Myocyte (in vitro differentiated cells): ENCODE measurements around the gene KCNV2. TPM values are rescaled to one million over a fixed set of nuclear protein-coding genes. Genes with fewer than 3 reads are reported as not detected.
A peak's percentile ranks its signal among the peaks of the same experiment; 100 is the strongest.

Experiments
- DNase-seq: peaks from one replicate; pipeline ENCODE4 v3.0.0-alpha.2; 2012; ENCODE audit warnings: low read depth
- total RNA-seq: library from RNA; depleted of rRNA; stranded (reverse); fragments of >200 nt; gene quantifications from 2 replicates; pipeline ENCODE4 v1.2.3, GENCODE V29; 2014

Gene KCNV2
- total RNA-seq, 1 donor from 2014 or later = not detected

DNA sequence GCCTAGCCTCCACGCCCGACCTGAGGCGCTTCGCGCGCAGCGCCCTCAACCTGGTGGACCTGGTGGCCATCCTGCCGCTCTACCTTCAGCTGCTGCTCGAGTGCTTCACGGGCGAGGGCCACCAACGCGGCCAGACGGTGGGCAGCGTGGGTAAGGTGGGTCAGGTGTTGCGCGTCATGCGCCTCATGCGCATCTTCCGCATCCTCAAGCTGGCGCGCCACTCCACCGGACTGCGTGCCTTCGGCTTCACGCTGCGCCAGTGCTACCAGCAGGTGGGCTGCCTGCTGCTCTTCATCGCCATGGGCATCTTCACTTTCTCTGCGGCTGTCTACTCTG lies 1.4 kb downstream of the KCNV2 start:
- DNase-seq = no peak

DNA sequence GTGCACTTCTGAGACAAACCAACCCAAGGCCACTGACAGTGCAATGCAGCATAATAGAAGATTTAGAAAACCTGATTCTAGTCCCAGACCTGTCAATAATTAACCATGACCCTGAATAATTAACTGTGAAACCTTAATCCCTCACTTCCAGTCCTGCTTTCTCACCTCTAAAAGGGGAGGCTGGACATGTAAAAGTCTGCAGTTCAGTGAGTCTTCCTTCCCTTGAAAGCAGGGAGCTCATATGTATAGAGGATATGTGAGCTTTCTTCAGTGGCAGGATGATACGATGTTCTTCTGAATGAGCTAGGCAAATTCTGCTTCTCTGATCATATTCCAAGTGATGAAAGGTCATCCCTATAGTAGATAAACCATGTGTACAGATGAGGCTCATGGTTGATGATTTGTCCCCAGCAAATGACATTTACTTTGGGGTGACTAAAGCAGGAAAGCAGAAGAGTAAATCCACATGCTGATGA lies 2.9 kb downstream of the KCNV2 start:
- DNase-seq = no peak

DNA sequence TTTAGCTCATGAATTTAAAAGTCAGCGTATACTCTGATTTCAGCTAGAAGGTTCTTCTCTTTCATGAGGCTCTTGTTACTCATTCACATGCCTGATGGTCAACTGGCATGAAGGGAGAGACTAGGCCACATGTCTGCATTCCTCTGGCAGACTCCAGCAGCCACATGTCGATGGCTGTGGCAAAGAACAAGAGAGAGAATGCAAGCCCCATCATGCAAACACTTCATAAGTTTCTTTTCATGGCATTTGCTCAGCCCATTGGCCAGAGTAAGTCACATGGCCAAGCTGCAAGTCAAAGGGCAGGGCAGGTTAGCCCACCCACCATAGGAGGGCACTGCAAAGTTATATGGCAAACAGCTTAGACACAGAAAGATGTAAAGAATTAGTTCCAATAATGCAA lies 5.4 kb downstream of the KCNV2 start:
- peak; percentile 95 for DNase-seq

DNA sequence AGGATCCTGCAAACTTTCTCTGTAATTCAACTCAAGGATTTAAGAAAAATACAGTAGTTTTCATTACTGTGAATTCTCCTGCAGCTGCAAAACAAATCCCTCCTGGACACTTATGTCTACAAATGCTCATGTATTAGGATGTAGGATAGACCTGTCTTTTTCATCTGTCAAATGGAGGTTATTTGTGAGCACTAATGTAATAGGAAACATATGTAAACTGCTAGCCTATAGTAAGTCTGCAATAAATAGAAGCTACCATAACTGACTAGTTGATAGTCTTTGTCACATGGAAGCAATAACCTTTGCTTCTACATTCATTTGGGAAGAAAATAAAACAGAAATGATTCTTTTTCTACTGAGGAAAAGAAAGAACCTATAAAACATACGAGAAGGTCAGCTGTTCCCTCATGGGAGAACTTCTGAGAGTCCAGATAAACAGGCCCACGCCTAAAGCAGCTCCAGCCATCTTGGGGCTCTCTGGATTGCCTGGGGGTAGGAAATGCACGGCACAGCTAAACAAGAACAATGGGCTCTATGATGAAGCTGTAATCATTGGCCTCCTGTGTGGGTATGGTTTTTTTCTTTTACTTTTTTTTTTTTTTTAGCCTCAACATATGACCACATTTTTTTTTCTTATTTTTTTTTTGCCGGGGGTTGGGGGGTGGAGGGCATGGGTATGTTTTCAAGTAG lies 6.2 kb downstream of the KCNV2 start:
- DNase-seq = no peak

DNA sequence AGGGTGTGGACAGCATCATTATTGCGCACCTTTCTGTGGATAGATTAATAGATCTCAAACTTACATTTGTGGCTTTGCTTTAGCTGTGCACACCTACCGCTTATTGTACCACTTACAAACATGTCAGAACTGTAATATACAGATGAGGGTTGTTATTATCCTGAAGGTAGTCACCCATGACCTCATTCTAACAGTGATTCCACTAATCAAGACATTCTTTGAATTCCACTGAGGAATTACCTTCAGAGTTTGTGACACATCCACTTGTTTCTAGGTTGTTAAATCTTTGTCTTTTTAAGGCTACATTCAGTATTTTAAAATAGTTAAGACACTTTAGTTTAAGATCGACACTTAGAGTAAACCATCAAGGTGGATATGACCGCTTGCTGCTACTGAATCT lies 7.8 kb downstream of the KCNV2 start:
- DNase-seq = no peak

DNA sequence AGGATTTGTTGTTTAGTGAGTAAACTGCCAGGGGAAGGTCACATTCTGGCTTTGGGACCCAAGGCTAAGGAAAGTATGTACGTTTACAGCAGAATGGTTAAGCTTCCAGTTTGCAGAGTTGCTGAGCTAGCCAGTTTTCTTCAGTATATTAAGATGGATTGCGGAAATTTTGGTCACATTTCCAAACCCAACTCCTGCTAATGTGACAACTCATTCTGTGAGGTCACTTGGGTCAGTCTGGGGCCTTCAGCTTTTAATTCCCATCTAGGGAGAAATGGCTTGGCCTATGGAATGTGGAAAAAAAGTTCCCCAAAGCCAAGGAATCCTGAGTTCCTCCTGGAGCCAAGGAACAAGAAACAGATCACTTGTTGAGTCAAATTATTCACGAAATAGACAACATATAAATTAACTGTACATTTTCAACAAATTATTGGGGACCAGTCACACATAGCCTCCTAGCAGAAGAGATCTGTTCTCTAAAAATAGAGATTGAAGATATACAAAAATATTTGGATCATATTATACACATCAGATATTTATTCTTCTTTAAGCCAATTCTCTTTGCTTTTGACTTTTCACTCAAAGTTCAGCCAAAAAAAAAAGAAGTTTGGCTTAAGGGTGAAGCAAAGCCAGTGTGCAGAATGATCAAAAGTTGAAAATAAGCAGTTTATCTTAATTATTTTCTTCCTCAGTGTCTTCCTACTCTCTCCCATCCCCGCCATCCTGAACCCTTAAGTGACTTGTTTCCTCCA lies 8.8 kb downstream of the KCNV2 start:
- DNase-seq = no peak

DNA sequence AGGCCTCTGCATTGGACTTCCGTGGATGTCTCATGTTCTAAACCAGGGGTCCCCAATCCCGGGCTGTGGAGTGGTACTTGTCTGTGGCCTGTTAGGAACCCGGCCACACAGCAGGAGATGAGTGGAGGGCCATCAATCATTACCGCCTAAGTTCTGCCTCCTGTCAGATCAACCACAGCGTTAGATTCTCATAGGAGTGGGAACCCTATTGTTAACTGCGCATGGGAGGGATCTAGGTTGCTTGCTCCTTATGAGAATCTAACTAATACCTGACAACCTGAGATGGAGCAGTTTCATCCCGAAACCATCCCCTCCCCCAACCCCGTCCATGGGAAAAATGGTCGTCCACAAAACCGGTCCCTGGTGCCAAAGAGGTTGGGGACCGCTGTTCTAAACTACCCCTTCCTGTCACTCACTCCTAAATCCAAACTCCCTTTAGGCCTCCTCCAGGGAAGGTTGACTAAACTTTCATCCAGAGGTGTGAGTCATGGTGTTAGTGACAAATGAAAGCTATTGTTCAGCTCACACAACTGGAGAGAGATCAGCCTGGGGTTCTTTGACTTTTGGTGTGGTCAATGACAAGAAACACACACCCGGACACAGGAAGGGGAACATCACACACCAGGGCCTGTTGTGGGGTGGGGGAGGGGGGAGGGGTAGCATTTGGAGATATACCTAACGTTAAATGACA lies 9.5 kb downstream of the KCNV2 start:
- DNase-seq = no peak

DNA sequence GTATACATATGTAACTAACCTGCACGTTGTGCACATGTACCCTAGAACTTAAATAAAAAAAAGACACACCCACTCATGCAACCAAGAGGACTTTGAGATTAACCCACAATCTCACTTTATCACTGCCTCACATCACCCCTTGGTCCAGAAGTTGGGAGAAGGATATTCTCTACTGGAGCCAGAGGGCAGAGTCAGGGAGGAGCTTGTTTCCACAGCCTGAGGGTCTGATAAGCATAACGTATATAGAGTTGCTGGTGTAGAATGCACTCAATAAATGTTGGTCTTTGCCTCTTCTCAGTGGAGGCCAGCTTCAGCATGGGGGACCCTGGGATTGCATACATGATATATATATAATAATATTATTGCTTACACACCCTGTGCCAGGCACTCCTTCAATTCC lies 10.1 kb downstream of the KCNV2 start:
- no peak for DNase-seq

DNA sequence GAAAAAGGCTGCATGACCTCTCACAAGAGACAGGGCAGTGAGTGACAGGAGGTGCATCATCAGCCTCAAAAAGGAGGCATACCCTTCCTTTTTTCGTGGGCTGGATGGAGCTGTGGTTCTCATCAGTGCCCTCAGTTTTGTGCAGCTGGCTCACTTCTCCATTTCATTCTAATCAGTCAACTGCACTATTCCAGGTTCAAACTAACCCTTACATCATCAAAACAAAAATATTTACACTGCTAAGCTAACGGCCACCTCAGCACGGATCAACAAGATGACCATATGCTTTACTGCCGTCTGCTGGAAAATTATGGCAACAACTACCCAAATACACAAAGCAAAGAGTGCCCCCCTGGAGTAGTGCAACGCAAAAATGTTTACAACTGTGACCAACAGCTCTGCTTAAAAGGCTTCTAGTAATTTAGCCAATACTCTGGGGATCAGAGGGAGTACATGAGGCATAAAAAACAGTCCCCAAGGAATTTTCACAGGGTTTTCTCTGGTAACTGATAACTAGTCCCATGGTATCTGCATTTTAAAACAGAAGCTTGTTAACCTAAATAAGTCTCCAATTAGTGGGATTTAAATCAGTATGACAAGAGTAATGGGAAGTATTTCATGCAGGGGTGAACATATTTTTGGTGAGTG lies 10.8 kb downstream of the KCNV2 start:
- peak; percentile 81 for DNase-seq

DNA sequence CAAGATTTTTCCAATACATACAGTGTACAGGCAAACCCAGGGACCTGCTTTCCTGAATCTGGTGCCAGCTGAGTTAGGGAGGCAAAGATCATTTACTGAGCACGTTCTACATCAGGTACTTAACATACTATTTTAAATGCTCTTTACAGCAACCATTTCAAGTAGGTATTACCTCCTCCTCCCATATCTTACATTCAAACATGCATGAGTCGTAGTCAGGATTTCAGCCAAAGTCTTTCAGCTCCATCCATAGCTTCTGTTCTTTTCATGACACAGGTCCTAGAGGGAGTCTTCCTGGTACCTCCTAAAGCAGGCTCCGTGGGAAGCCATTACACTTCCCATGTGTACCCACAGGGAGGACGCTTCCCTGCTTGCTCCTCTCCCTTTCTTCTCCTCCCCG lies 11.7 kb downstream of the KCNV2 start:
- DNase-seq = no peak

DNA sequence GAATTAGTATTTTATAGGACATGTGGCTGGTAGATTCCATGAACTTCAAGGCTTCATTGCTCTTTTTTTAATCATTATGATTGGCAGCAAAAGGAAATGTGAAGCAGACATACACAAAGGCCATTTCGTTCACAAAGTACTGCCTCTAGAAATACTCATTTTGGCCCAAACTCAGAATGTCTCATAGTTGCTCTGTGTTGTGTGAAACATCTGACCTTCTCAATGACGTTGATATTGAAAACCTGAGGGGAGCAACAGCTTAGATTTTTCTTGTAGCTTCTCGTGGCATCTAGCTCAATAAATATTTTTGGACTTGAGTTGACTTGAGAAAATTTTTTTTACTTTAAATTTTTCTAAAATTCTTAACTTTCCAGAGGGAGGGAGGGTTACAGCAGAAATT lies 12.4 kb downstream of the KCNV2 start:
- no peak for DNase-seq

DNA sequence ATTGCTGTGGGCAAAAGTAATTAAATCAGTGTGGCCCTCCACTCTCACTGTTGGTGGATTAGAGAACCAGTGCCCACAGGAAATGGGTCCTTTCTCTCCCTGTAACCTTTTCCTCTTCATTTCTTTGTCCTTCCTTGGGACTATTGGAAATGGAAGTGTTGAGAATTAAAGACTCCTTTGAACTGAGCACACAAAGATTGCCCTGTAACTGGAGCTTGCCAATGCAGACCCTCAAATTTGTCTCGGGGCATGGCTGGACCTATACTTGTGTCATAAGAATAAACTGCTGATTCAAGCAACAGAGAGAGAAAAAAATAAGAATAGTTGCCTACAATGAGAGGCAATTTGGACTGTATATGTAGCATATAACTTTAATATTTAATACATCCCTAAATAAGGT lies 13.7 kb downstream of the KCNV2 start:
- no peak for DNase-seq

DNA sequence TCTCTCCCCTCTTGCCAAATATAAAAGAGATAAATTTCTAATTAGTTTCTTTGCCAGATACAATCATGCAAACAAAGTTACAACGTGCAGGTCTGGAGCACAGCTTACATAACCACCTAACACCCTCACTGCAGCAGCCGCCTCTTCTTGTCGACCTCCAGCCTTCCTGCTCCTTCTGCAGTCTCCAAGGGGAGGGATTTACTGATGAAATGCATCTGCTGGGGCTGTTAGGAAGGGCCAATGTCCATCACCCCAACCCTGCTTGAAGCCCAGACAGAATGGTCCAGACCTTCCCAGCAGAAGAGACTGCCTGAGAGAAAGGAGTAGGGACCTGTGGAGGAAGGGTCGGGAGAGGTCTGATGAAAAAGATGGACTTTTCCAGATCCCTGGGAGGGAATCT lies 15.2 kb downstream of the KCNV2 start:
- no peak for DNase-seq

DNA sequence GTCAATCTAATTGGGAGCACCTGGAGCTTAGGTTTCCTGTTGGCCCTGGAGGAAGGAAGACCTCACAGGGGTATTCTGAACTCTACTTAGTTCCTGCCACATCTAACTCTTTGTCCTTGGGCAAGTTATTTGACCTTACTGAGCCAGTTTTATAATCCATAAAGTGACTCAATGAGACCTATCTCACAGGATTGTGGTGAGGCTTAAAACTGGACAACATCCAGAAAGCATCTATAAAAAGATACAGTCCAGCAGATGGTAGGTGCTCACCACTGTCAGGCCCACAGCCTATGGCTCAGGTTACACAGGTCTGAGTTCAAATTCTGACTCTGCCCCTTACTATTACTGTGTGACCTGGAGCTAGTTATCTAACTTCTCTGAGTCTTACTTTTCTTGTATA lies 23.3 kb downstream of the KCNV2 start:
- peak; percentile 80 for DNase-seq

DNA sequence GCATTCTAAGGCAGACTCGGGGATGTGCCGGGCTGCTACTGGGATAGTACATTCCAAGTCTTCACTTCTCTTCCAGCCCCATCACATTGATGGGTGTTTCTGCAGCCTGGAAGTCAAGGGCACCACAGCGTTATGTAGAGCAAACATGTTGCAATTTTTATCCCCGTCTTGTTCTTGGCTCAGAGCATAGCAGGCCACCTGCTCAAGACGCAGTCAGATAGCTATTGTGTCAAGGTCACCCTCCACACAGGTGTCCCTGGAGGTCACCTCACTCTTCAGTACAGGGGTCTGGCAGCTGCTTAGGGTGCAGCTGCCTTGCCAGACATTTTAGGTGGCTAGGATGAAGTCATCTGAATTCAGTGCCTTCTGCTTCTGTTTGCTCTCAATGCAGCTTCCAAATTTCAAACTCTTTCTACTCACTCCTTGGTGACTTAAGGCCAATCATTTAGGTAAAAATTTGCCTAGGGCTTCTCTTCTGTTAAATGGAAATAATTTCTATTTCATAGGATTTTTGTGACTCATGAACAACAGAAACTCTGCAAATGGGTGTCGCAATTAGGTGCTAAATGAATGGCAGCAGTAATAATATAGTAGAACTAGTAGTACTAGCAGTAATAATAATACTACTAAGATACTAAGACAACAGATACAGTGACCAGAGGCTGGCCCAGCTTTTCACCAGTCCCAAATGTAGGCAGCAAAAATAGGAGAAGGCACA lies 24.3 kb downstream of the KCNV2 start:
- peak; percentile 72 for DNase-seq

DNA sequence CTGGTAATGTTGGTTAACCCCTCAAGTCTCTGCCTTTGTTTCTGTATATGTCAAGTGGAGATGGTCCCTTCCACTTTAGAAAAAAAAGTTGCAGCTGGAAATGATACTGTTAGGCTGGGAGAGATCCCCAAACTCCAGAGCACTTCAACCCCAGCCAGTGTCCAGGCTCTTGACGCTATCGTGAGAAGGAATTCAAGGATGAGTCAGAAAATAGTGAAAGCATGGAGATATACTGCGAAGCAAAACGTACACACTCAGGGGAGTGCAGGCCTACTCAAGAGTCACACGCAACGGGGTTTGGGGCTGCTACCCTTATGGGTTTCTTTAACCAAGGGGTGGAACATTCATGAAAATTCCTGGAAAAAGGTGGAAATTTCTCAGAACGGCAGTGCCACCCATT lies 24.9 kb downstream of the KCNV2 start:
- no peak for DNase-seq

DNA sequence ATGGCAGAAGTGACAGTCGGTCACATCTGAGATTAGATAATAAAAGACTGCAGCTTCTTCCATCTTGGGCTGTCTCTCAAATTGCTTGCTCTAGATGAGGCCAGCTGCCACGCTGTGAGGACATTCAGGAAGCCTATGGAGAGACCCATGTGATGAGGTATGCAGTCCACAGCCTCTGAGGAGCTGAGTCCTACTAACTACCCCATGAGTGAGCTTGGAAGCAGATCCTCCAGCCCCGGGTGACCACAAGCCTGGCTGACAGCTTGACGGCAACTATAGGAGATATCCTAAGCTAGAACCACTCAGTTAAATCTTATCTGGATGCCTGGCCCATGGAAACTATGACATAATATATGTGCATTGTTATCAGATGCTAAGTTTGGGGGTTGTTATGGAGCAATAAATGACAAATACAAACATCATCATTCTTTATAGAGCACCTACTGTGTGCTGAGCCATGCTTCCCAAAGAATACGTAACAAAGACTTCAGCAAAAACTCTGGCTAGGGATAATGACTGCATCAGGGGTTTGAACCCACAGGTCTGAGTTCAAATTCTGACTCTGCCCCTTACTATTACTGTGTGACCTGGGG lies 26.7 kb downstream of the KCNV2 start:
- DNase-seq = no peak

DNA sequence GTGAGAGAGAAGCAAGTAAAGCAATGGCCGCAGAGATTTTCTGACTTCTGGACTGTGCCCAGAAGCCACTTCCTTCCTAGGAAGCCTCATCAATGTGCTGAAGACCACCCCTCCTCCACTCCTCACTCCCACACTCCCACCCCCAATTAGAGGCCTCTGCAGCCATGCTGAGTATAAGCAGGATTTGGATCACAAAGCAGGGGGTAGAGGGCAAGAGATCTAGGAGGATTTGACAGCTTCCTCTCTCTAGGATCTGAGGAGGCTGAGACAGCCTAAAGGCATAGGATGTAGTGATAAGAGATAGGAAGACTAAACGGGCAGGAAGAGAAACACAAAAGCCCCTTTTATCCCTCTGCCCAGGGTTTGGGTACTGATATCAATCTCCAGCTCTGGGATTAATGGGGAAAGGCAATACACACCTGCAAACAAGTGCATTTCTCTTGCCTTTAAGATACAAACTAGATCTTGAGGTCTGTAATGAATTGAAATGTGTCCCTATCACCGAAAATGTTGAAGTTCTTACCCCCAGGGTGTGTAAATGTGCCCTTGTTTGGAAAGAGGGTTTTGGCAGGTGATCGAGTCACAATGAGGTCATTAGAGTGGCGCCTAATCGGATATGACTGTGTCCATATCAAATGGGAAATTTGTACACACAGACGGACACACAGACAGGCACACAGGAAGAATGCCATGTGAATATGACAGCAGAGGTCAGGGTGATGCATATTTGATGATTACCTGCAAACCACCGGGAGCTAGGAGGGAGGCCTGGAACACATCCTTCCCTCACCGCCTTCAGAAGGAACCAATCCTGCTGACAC lies 28.5 kb downstream of the KCNV2 start:
- DNase-seq = no peak

DNA sequence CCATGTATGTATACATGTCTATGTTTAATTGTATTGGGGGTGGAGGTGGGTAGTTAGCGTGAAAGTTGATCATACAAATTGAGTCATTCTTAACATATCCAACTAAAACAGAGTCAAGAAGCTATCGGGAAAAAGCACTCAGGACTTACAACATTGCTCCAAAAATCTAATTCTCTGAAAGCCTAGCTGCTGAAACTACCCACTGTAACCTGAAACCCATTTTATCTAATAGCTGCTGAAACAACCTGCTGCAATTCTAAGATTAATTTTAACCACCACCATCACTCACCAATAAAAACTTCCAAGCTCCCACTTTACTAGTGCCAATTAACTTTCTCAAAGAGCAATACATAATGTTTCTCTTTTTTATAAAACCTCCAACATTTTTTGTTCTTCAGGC lies 32.2 kb downstream of the KCNV2 start:
- no peak for DNase-seq

DNA sequence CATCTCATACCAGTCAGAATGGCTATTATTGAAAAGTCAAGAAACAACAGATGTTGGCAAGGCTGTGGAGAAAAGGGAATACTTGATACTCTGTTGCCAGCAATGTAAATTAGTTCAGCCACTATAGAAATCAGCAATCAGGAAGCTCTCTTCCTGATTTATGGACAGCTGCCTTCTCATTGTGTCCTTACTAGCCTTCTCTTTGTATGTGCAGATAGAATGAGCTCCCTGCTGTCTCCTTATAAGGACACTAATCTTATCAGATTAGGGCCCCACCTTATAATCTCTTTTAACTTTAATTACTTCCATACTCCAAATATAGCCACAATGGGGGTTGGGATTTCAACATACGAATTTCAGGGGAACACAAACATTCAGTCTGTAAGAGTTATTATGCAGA lies 38.0 kb downstream of the KCNV2 start:
- DNase-seq = no peak
